ENCODE results near the gene KRTAP10-11.

GRCh38 chr21:44636209-44637017 lies 9.8 kb upstream of the KRTAP10-11 start:
- TF ChIP-seq POLR2AphosphoS5 (IDR thresholded peaks at IDR 0.05; ENCODE audit: borderline replicate concordance, low read depth, low read length) = no peak
- TF ChIP-seq EZH2 (IDR thresholded peaks at IDR 0.05) = no peak
- TF ChIP-seq FOXP2 (optimal IDR thresholded peaks at IDR 0.05; ENCODE audit: control extremely low read depth, extremely low read length, insufficient read depth) = no peak
